Gastrocnemius medialis (tissue), 4 donors: ENCODE measurements around the gene CLEC20A. TPM values are rescaled to one million over a fixed set of nuclear protein-coding genes. Genes with fewer than 3 reads are reported as not detected.

ENCODE experiments used
- ATAC-seq, 2 donors: fragments of 150-250 bp; one replicate each; pipeline ENCODE4 v1.9.1; 2016
- DNase-seq, 2 donors: peaks; one replicate each; pipeline ENCODE4 v3.0.0-alpha.2; 2019
- H3K27ac ChIP-seq, 4 donors: fragments of 200-600 bp; sonication (generic); 1 replicate in 1 of 4; 2 replicates in 3 of 4; pipeline ENCODE4 v1.5.1; 2016 to 2018; ENCODE audit warnings: mild to moderate bottlenecking in 2 of 4, moderate library complexity in 1 of 4
- H3K27me3 ChIP-seq, 3 donors: fragments of 200-600 bp; sonication (generic) in 2 of 3; 1 replicate in 1 of 3; 2 replicates in 2 of 3; pipeline versions ENCODE4 v1.5.1 to v1.6.0; 2016 to 2019; ENCODE audit warnings: mild to moderate bottlenecking in 1 of 3, moderate library complexity in 1 of 3
- H3K36me3 ChIP-seq, 2 donors: fragments of 200-600 bp; sonication (generic) in 1 of 2; one replicate each; pipeline ENCODE4 v1.5.1; 2017 to 2018
- H3K4me1 ChIP-seq, 2 donors: fragments of 200-600 bp; sonication (generic) in 1 of 2; one replicate each; pipeline ENCODE4 v1.5.1; 2016 to 2017; ENCODE audit warnings: mild to moderate bottlenecking in 2 of 2
- H3K4me3 ChIP-seq, 4 donors: fragments of 200-600 bp; sonication (generic) in 3 of 4; 1 replicate in 1 of 4; 2 replicates in 3 of 4; pipeline ENCODE4 v1.5.1; 2016 to 2019; ENCODE audit warnings: mild to moderate bottlenecking in 2 of 4
- H3K9me3 ChIP-seq, 3 donors: fragments of 200-600 bp; sonication (generic) in 2 of 3; 1 replicate in 1 of 3; 2 replicates in 2 of 3; pipeline ENCODE4 v1.5.1; 2016 to 2019
- POLR2A ChIP-seq, 2 donors: fragments of 450-650 bp; IDR thresholded peaks; one replicate each; pipeline ENCODE4 v1.6.1; 2017; ENCODE audit warnings: antibody characterized with exemption in 2 of 2, mild to moderate bottlenecking in 2 of 2, moderate library complexity in 2 of 2
- in situ Hi-C, 4 donors: fragments of 200-750 bp; cut with MboI; loops; one replicate each; pipeline versions ENCODE4 v1.15.0 to v1.8.0; 2017; ENCODE audit warnings: low sequenced_read_pairs in 4 of 4
- intact Hi-C: fragments of 100-400 bp; cut with DNase I; formaldehyde crosslinking; loops from one replicate; pipeline ENCODE4 v1.15.1; 2023; ENCODE audit warnings: low total_unique reads
- total RNA-seq, 4 donors: library from RNA; depleted of rRNA; stranded (reverse); fragments of >200 nt; gene quantifications; one replicate each; pipeline versions ENCODE4 v1.1.0 to v1.2.3, GENCODE V29; 2016
- TF ChIP-seq, protein P1 (sequence below), 5 experiments: fragments of 450-650 bp in 3 of 5; fragments of 200-600 bp in 2 of 5; sonication (generic) in 2 of 5; IDR thresholded peaks in 4 of 5; conservative IDR thresholded peaks in 1 of 5; 1 replicate in 4 of 5; 2 replicates in 1 of 5; pipeline ENCODE4 v1.5.1; 2016 to 2019; ENCODE audit warnings: antibody characterized with exemption in 5 of 5, mild to moderate bottlenecking in 3 of 5, moderate library complexity in 3 of 5

CLEC20A gene
- total RNA-seq, 4 donors from 2014 or later: not detected

DNA sequence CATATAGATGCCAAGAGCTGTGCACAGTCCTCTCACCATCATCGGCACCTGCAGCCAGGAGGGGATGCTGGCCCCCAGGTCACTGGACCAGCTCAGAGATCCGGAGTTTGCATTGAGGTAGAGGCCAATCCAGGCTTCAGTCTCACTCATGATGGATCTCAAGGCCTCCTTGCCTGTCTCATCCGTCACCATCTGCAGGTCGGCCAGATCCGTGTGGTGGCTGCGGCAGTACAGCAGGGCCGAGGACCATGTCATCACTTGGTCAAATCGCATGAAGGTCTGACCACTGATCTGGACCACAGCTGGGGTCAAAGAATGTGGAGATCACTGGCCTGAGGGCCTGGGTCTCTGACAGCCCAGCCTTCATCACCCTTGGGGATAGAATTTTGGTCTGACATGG is 6.6 kb downstream of the CLEC20A start:
- TF ChIP-seq, protein P1, sequence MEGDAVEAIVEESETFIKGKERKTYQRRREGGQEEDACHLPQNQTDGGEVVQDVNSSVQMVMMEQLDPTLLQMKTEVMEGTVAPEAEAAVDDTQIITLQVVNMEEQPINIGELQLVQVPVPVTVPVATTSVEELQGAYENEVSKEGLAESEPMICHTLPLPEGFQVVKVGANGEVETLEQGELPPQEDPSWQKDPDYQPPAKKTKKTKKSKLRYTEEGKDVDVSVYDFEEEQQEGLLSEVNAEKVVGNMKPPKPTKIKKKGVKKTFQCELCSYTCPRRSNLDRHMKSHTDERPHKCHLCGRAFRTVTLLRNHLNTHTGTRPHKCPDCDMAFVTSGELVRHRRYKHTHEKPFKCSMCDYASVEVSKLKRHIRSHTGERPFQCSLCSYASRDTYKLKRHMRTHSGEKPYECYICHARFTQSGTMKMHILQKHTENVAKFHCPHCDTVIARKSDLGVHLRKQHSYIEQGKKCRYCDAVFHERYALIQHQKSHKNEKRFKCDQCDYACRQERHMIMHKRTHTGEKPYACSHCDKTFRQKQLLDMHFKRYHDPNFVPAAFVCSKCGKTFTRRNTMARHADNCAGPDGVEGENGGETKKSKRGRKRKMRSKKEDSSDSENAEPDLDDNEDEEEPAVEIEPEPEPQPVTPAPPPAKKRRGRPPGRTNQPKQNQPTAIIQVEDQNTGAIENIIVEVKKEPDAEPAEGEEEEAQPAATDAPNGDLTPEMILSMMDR (IDR thresholded peaks at IDR 0.05 in 4 of 5, conservative IDR thresholded peaks at IDR 0.05 in 1 of 5): no peak
- TF ChIP-seq POLR2A (IDR thresholded peaks at IDR 0.05): no peak
- intact Hi-C loops: no loop called here
- Histone ChIP-seq H3K9me3 (no peaks in the 10 kb centered on the region), H3K4me1 (no peaks in the 10 kb centered on the region), H3K27ac (no peak overlapping the region), H3K36me3 (no peaks in the 10 kb centered on the region), H3K4me3 (no peak overlapping the region), H3K27me3 (no peaks in the 10 kb centered on the region)
- ATAC-seq (no peak), DNase-seq (no peak)
- in situ Hi-C loops: loop anchor here in 1 of 4 donors (25.0 kb wide), 1 partner anchor 203 kb away; no protein-coding TSS in a partner anchor

DNA sequence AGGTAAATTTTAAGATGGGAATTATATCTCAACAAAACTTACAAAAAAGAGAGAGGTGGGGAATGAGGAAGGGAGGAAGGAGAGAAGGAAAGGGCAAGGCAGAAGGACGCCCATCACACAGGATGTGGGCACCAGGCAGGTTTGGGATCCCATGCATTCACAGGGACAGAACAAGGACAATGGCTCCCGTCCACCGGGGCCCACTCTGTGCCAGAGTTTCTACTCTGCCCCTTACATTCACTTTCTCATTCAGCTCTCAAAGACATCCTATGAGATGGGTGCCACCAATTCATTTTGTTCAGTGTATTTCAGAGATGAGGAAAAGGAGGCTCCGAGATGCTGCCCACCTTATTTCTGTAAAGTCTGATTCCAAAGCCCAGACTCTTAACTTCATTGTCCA is 7.4 kb downstream of the CLEC20A start:
- no peak for ATAC-seq
- in situ Hi-C loops (loop anchor here in 1 of 4 donors (25.0 kb wide), 1 partner anchor 202 kb away; no protein-coding TSS in a partner anchor), intact Hi-C loops (no loop called here)
- H3K9me3 ChIP-seq: no peaks in the 10 kb centered on the region
- H3K27me3 ChIP-seq: no peaks in the 10 kb centered on the region
- no peak for DNase-seq
- H3K4me3 ChIP-seq: no peak overlapping the region
- no peak for TF ChIP-seq POLR2A (IDR thresholded peaks at IDR 0.05)
- TF ChIP-seq, protein P1 (IDR thresholded peaks at IDR 0.05 in 4 of 5, conservative IDR thresholded peaks at IDR 0.05 in 1 of 5): no peak
- no peaks in the 10 kb centered on the region for H3K36me3 ChIP-seq
- H3K27ac ChIP-seq: no peak overlapping the region
- no peaks in the 10 kb centered on the region for H3K4me1 ChIP-seq

DNA sequence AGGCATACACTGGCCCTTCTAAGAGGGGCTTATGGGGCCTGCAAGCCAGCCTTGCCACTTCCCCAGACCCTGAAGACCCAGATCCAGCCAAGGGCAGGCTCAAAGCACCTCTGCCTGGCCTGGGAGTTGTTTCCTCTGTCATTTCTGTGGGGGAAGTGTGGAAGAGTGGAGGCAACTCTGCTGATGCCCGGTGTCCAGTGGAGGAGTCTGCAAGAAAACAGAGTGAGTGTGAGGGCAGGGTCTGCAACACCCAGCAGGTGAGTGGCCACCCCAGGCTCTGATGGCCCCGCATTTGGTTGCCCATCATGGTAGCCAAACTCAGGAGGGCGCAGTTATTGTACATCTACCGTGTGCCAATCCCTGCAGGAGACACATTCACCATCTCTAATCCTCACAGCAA is 8.4 kb downstream of the CLEC20A start:
- TF ChIP-seq POLR2A (IDR thresholded peaks at IDR 0.05): no peak
- TF ChIP-seq, protein P1 (IDR thresholded peaks at IDR 0.05 in 4 of 5, conservative IDR thresholded peaks at IDR 0.05 in 1 of 5): no peak
- DNase-seq: no peak
- in situ Hi-C loops: loop anchor here in 1 of 4 donors (25.0 kb wide), 1 partner anchor 201 kb away; no protein-coding TSS in a partner anchor

DNA sequence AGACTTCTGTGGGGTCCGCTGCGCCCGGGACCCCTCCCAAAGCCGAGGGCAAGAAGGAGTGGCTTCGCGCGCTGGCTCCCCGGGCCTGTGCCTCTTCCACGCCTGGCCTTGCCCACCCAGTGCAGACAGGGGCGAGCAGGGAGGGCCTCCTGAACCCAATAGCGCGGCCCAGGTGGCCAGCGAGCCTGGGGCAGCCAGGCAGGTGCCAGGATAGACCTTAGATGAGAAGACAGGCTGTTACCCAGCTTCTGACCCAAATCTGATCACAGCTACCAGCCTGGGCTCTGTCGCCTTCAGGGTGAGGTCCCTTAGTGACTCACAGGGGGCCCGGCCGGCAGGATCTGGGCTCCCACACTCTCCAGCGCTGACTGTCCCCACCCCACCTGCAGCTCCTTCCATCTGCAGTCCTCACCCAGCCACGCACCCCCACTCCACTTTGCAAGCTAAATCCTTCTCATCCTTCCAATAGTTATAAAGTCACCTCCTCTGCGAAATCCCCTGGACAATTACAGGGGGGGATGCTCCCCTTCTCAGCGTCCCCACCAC is 9.6 kb downstream of the CLEC20A start:
- H3K27ac ChIP-seq: no peak overlapping the region
- H3K9me3 ChIP-seq: no peaks in the 10 kb centered on the region
- H3K4me1 ChIP-seq: no peaks in the 10 kb centered on the region
- no peak for DNase-seq
- TF ChIP-seq, protein P1 (IDR thresholded peaks at IDR 0.05 in 4 of 5, conservative IDR thresholded peaks at IDR 0.05 in 1 of 5): no peak
- no peak for TF ChIP-seq POLR2A (IDR thresholded peaks at IDR 0.05)
- intact Hi-C loops: no loop called here
- ATAC-seq: no peak
- peak overlapping the region; percentile 14 to 46 (median 26) for H3K4me3 ChIP-seq
- in situ Hi-C loops: loop anchor here in 1 of 4 donors (25.0 kb wide), 1 partner anchor 200 kb away; no protein-coding TSS in a partner anchor
- H3K36me3 ChIP-seq: no peaks in the 10 kb centered on the region
- H3K27me3 ChIP-seq: no peaks in the 10 kb centered on the region

More for the DNA sequence above, 8.4 kb downstream of the CLEC20A start:
- H3K27me3 ChIP-seq: no peaks in the 10 kb centered on the region
- no peak overlapping the region for H3K27ac ChIP-seq
- intact Hi-C loops: no loop called here
- H3K4me3 ChIP-seq: no peak overlapping the region
- ATAC-seq: no peak
- H3K9me3 ChIP-seq: no peaks in the 10 kb centered on the region
- H3K4me1 ChIP-seq: no peaks in the 10 kb centered on the region
- H3K36me3 ChIP-seq: no peaks in the 10 kb centered on the region
